Left kidney (tissue), 2 donors: ENCODE results near the gene WRAP73. TPM values are rescaled to one million over a fixed set of nuclear protein-coding genes. Genes with fewer than 3 reads are reported as not detected.
"Not testable (repeated sequence)": the region's sequence is repeated elsewhere in the genome, so short reads cannot be mapped to it uniquely, and the experiment has no call there.

Experiments
- DNase-seq: peaks from one replicate; pipeline ENCODE4 v3.0.0-alpha.2; 2013
- polyA plus RNA-seq: library from polyadenylated mRNA; unstranded; fragments of 120-200 nt; gene quantifications from one replicate; pipeline ENCODE4 v1.2.1, GENCODE V29; 2013; ENCODE audit not compliant: insufficient read length

WRAP73 gene
- polyA plus RNA-seq, 1 donor: 17.8 TPM

DNA sequence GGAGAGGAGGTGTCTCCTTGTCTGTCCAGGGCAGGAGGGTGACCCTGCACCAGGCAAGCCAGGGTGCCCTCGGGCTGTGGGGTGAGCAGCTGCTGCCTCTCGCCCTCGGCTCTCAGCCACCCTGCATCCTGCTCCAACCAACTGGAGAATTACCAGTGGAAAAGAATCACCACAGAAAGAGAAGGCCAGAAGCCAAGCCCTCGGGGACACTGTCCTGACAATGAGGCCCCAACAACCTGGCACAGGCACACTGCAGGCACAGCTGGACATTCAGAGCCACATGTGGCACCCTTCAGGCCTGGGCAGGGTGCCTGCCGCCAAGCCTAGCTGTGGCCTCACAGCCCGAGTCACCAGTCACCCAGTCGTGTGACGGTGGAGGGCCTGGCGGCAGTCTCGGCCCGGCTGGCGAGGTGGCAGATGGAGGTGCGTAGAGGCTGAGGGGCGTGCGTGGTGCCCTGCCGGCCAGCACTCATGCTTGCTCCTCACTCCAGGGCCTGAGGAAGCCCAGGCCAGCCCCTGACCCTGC lies 50.6 kb downstream of the WRAP73 start:
- no peak for DNase-seq

DNA sequence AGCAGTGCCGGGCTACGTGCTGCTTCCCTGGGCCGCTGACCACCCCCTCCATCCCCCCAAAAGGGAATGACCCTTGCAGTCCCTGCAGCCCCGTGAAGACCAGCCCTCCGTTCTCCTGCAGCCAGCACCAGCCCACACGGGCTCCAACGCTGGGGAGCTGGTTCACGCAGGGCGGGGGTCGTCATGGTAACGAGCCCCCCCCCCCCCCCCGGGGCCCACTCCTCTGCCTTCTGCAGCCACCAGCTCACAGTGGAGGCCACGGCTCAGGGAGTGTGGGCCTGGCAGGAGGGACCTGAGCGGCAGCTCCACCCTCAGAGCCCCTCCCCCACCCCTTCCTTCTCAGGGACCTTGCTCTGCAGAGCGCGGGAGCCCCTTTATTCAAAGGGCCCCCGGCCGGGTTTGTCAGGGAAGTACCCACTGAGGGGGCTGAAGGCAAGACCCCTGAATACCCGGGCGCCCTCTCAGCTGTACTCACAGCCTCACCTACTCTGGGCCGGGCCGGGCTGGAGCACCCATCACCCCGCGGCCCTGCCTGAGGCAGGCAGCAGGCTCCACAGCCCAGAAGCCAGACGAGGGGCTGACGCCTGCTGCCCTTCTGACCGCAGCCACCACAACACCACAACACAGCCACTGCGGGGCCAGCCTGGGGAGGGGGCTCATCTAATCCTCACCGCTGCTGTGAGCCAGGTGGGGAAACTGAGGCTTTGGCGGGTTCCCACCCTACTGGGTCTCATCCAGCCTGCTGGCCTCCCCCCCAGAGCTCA lies 51.2 kb downstream of the WRAP73 start:
- DNase-seq: no peak

DNA sequence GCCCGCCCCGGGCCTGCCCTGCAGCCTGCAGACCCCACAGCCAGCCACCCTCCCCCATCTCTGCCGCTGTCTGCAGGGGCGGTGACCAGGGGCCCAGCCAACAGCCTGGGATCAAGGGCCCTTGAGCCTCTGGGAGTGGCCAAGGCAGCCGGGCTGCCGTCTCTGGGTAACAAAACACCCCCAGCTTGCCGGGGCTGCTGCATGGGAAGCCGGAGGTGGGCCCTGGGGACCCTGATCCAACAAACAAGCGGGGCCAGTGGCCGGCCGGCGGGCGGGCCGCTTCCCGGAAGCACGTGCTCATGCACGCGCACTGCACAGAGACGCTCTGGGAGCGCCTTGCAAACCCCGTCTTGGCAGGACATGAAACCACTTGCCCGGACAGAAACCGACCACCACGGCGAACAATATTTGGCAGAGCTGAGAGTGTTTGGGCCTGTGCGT lies 51.8 kb downstream of the WRAP73 start:
- DNase-seq: no peak

DNA sequence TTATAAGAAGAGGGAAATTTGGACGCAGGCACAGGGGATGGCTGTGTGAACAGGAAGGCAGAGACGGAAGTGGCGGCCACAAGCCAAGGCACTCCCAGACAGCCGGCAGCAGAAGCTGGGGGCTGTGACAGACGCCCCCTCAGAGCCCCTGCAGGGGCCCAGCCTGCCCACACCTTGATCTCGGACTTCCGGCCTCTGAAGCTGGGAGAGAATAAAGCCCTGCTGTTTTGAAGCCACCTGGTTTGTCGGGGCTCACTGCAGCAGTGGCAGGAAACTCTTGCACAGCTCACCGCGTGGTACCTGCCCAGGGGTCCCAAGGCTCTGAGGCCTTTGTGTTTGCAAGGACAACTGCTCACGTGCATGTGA lies 52.3 kb downstream of the WRAP73 start:
- DNase-seq: no peak

DNA sequence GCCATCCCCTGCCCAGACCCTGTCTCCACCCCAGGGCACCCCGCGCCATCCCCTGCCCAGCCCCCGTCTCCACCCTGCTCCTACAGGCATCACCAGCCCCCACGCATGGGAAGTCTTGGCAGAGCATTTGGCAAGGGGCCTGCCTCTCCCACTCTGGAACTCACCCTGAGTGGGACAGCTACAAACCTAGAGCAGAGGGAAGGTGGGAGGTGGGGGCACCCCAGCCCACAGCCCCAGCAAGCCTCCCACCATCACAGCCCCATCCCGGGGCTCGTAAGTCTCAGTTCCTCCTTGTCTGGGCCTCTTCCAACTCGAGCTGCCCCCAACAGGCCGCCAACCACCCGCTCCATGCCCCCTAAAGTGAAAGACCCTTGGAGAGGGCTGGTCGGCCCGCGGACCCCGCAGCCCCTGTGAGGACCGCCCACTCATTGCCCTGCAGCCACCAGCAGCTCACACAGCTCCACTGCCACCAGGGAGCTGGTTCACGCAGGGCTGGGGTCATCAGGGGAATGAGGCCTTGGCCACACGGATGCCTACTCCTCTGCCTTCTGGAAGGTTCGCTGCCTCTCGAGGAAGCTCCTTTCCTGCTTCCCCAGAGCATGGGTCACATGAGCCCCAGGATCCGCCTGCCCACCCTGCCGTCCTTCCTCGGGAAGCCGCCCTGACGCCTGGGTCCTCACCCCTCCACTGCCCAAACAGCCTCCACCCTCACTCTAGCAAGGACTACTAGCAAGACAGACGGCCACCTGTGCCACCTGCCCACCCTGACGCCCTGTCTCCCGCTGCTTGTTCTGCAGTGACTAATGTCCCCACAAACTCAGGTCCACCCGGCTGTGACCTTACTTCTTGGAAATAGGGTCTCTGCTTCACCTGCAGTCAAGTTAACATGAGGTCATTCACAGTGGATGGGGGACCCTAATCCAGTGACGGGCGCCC lies 53.0 kb downstream of the WRAP73 start:
- DNase-seq: no peak

DNA sequence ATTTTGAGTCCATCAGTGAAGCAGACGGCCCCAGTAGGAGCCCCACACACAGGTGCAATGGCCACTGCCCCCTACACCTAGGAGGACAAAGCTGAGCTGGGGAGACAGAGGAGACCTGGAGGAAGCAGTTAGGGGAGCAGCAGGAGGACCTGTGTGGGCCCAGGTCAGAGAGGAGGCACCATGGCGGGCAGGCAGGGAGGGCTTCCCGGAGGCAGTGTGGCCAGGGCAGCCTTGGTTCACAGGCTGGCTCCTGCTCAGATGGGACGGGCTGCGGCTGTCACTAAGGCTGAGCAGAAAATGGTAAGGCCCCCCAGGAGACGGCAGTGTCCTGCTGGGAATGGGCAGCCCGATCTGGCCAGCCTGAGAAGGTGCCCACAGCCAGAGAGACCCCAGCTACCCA lies 54.0 kb downstream of the WRAP73 start:
- DNase-seq: no peak

DNA sequence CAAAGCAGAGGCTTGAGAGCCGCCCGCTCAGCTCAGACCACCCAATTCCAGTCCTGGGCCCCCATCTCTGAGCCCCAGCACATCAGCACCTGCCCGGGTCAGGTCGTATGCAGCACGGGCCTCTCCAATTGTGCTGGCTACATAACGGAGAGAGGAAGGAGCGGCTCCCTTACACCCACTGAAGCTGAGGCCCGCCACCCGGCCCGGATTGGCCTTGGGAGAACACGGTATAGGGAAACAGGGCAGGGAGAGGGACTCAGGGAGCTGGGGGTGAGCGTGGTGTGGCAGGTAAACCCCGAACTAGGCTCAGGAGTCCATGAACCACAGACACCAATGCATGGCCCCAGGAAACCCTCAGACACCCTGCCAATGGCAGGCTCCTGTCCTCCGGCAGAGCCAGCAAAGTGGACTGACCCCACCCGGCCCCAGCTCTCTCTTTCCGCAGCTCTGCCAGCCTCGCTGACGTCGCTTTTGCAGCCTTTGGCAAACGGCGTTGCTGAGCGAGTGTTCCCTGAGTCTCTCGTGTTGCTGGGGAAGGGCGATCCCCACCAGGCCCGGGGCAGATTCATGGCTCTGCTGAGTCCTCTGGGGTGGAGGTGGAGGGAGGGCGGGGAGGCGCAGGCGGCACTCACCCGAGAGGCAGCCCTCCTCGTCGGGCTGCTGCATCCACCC lies 55.1 kb downstream of the WRAP73 start:
- no peak for DNase-seq

DNA sequence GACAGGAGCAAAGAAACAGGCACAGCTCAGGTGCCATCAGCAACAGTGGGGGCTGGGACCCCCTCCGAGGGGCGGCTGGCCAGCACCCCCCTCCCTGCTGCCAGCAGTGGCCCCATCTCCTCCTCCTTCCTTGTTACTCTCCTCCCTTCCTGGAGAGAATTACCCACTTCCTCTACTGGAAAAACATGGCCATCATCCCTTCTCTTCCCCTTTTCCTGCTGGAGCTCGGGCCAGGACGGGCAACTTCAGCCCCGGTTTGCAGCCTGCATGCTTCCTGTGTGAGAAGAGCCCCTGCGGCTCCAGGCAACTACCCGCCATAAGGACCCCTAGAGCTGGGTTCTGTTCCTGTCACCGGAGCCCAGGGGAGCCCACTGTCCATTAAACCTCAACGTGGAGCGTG lies 56.2 kb downstream of the WRAP73 start:
- DNase-seq: no peak

DNA sequence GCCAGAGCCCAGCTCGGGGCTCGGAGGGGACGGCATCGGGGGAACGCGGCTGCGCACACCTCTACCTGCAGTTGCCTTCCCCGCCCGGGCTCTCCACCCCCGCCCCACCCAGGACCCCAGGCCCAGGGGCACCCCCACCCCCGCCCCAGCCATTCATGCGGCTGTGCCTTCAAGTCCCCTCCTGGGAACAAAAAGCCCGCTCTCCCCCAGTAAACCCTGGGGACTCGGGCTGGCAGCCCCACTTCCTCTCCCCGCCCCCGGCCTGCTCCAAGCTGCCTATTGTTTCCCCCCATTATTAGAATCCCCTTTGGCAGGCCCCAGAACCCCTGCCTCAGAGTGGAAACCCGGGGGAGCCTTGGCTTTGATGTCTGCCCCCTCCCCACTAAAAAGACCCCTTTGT lies 56.6 kb downstream of the WRAP73 start:
- no peak for DNase-seq

DNA sequence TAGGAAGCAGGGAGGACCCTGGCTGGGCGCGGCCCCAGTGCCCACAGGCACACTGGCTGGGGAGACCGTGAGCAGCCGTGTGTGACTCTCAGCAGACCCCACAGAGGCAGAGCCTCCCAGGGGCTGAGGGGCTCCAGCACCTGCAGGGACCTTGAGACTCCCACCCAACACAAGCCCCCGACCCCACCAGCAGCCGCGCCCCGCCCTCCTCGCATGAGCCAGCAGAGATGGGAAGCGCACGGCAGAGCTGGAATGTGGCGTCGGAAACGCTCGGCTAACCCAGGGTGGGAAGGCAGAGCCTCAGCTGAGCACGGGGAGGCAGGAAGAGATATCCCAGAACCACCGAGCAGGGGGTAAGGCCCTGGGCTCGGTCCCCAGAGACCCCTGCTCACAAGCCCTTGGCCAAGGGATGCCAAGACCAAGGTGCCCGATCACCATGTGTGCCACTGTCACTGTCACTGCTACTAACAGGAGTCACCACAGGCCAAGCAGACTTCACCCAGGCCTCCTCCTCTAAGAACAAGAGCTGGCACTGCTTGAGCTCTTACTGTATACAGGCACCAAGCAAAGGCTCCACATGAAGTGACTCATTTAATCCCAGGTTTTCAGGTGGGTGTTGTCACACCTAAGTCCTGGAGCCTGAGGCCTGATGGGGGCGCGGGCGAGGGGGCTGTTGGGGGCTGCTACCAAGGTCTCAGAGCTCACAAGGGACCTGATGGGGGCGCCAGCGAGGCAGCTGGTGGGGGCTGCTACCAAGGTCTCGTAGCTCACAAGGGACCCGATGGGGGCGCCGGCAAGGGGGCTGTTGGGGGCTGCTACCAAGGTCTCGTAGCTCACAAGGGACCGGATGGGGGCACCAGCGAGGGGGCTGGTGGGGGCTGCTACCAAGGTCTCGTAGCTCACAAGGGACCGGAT lies 58.7 kb downstream of the WRAP73 start:
- DNase-seq: no peak

DNA sequence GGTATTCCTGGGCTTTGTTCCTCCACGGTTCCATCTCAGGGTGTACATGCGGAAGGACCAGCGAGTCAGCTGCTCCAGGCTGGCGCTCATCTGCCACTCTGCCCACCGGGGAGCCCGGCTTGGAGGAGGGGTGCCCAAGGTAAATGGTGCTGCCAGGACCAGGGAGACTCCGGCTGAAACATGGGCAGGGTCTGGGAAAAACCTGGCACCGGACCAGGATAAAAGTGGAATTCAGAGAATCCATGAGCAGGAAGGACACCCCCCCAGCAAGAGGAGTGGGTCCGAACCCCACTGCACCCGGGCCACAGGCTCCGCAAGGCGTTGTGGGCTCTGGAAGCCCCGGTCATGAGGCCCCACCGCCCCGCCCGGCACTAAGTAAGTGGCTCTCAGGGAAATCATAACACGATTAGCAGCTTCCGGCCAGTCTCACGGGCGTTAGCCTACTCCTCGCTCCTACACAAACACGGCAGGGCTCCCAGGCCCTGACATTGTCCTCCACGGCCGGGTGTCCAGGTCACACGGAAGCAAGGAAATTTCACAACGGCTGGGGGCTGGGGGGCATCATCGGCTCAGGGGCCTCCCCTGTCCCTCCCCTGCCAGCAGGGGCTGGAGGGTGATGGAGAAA lies 59.7 kb downstream of the WRAP73 start:
- DNase-seq: no peak

DNA sequence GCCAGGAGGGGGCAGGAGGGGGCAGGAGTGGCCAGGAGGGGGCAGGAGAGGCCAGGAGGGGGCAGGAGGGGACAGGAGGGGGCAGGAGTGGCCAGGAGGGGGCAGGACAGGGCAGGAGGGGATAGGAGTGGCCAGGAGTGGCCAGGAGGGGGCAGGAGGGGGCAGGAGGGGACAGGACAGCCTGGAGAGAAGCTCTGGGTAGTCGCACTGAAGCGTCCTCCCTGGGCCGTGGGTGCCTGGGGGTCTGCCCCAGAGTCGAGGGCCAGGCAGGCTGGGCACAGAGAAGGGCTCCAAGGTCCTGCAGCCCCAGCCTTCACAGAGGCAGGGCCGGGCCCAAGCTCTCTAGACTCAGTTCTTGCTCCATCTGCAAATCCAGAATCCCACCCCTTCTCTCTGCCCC lies 61.5 kb downstream of the WRAP73 start:
- DNase-seq: no peak

DNA sequence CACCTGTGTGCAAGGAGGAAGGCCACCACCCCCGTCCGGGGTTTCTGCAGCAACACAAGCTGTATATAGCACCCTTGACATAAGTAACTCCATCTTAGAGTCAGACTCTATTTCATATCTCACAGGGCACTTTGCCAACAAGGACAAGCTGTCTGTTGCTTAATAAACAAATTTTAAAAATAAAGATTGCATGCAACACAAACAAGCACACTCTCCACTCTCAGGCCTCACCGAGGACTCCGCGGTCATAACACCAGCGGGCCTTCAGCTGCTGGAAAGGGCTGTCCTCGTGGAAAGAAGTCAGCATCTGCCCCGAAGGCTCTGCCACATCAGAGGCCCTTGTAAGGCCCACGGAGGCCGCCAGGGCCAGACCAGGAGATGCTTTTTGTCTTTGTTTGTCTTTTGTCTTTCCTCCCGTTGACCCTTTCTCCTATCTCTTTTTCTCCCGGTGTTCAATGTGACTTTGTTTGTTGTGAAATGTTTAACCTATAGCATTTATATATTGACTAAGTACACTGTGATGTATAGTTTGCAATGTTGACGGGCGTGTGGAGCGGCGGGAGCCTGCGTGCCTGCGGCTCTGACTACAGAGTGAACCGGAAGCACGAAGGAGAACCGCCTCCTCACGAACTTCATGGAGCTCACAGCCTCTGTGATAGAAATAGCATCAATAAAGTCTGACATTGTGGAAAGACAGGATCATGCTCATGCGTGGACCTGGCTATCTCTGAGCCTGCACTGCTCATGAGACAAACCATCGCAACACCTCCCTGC lies 62.7 kb downstream of the WRAP73 start:
- no peak for DNase-seq

DNA sequence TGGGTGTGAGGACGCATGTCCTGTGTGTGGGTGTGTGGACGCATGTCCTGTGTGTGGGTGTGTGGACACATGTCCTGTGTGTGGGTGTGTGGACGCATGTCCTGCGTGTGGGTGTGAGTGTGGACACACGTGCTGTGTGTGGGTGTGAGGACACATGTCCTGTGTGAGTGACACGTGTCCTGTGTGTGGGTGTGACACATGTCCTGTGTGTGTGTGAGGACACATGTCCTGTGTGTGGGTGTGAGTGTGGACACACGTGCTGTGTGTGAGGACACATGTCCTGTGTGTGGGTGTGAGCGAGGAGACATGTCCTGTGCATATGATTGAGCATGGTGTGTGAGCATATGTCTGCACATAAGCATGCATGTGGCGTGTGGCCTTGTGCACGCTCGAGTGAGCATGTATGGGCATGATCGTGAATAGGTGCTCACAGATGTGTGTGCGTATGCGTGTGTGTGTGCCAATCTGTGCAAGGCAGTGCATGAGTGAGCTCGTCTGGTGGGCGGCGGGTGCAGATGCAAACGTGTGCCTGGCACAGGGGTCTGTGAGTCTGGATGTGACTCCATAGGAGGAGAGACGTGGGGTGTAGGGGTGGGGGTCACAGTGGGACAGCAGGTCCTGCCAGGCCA lies 63.8 kb downstream of the WRAP73 start:
- DNase-seq: no peak

DNA sequence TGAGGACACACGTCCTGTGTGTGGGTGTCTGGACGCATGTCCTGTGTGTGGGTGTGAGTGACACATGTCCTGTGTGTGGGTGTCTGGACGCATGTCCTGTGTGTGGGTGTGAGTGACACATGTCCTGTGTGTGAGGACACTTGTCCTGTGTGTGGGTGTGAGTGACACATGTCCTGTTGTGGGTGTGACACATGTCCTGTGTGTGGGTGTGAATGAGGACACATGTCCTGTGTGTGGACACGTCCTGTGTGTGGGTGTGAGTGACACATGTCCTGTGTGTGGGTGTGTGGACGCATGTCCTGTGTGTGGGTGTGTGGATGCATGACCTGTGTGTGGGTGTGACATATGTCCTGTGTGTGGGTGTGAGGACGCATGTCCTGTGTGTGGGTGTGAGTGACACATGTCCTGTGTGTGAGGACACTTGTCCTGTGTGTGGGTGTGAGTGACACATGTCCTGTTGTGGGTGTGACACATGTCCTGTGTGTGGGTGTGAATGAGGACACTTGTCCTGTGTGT lies 64.5 kb downstream of the WRAP73 start:
- DNase-seq: not testable (repeated sequence)

DNA sequence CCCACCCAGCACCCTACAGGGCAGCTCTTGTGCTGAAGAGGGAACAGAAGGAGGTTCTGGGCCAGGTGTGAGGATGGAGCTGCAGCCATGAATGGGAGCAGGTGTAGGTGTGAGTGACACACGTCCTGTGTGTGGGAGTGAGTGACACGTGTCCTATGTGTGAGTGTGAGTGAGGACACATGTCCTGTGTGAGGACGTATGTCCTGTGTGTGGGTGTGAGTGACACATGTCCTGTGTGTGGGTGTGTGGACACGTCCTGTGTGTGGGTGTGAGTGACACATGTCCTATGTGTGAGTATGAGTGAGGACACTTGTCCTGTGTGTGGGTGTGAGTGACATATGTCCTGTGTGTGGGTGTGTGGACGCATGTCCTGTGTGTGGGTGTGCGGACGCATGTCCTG lies 65.0 kb downstream of the WRAP73 start:
- DNase-seq: no peak

DNA sequence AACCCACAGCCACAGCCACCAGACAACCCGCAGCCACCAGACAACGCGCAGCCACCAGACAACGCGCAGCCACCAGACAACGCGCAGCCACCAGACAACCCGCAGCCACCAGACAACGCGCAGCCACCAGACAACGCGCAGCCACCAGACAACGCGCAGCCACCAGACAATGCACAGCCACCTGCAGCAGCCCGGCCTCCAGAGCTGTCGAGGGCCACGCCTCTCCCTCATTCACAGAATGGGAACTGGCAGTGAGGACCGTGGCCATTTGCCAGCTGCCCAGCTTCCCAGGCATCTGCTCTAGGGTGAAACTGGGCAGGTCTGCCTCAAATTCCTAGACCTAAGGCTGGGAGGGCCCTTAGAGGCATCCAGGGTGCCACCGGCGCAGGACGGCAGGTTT lies 66.2 kb downstream of the WRAP73 start:
- DNase-seq: not testable (repeated sequence)

DNA sequence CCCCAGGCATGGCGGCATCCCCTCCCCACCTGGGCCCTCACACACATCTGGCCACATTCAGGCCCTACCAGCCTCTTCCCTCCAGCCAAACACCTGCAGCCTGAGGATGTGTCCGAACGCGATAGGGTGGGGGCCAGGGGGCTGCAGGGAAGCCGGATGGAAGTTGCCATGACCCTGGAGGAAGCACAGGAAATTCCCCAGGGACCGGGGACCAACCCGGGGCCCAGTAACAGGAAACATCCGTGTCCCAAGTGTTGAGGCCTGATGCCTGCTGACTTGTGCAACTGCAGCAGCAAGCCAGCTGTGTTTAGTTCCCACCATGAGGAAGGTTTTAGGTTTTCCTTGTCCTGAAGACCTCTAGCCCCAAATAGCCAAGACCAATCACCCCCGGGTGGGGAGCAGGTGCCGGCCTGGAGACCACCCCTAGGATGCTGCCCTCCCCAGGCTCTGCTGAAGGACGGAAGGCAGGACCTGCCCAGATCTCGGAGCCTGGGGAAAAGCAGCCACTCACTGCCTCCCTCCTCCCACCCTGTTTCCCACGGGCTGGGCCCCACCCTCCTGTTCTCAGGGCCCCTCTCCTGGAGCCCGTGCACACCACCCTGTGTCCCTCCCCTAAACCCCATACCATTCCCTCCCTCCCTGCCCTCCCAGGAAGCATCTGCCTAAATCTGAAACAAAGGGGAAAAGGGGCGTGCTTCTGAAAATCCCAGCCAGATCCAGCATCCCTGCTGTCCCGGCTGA lies 68.4 kb downstream of the WRAP73 start:
- no peak for DNase-seq
